Measurements from ENCODE around the gene SNAP25.

- TF ChIP-seq ZNF551 (CRISPR knock-in tag; IDR thresholded peaks at IDR 0.05) = no peak
- TF ChIP-seq FOXK1 (CRISPR knock-in tag; IDR thresholded peaks at IDR 0.05; ENCODE audit: borderline replicate concordance) = no peak
- no peak for TF ChIP-seq EZH2 (IDR thresholded peaks at IDR 0.05; ENCODE audit: borderline replicate concordance, low read depth, low read length)
- no peak for TF ChIP-seq MLX (CRISPR knock-in tag; conservative IDR thresholded peaks at IDR 0.05)
- TF ChIP-seq NR1H2 (CRISPR knock-in tag; IDR thresholded peaks at IDR 0.05) = no peak
- TF ChIP-seq CHD1 (IDR thresholded peaks at IDR 0.05; ENCODE audit: low read length) = no peak
- TF ChIP-seq MNT (conservative IDR thresholded peaks at IDR 0.05) = no peak
- no peak for TF ChIP-seq HMG20B (CRISPR knock-in tag; IDR thresholded peaks at IDR 0.05)
These were observed 37.2 kb downstream of the SNAP25 start for GRCh38 chr20:10255846-10256245.
